Measurements from ENCODE around the gene ZNF423. TPM values are rescaled to one million over a fixed set of nuclear protein-coding genes. Genes with fewer than 3 reads are reported as not detected.

ZNF423 gene
- total and polyA plus RNA-seq, 2 experiments from 2014 or later = 12.3 to 22.2 TPM

DNA sequence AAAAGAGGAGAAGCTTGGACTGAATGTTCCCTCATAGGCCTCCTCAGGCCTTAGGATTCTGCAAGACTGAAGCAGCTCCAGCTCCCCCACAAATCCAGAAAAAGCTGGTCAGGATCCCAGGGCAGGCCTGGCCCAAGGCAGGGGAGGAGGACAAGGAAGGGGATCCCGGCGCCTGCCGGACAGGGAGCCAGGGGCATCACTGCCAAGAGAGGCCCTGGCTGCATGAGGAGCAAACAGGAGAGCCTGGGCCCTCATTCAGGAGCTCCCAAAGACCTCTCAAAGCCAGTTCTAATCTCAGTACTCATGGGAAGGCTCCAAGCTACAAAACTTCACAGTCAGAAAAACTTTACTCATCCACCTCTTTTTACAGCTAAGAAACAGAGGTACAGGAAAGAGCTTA lies 67.3 kb downstream of the ZNF423 start:
- Histone ChIP-seq H3K4me1 (ENCODE audit: low read depth) (no peaks in the 10 kb centered on the region), H3K4me3 (no peak overlapping the region), H3K27ac (no peak overlapping the region), H3K36me3 (no peaks in the 10 kb centered on the region), H3K27me3 (no peaks in the 10 kb centered on the region), H3K9me3 (ENCODE audit: low read depth) (no peaks in the 10 kb centered on the region)
- TF ChIP-seq, protein P1, sequence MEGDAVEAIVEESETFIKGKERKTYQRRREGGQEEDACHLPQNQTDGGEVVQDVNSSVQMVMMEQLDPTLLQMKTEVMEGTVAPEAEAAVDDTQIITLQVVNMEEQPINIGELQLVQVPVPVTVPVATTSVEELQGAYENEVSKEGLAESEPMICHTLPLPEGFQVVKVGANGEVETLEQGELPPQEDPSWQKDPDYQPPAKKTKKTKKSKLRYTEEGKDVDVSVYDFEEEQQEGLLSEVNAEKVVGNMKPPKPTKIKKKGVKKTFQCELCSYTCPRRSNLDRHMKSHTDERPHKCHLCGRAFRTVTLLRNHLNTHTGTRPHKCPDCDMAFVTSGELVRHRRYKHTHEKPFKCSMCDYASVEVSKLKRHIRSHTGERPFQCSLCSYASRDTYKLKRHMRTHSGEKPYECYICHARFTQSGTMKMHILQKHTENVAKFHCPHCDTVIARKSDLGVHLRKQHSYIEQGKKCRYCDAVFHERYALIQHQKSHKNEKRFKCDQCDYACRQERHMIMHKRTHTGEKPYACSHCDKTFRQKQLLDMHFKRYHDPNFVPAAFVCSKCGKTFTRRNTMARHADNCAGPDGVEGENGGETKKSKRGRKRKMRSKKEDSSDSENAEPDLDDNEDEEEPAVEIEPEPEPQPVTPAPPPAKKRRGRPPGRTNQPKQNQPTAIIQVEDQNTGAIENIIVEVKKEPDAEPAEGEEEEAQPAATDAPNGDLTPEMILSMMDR (IDR thresholded peaks at IDR 0.05; ENCODE audit: low read depth, low read length) = no peak
- DNase-seq (ENCODE audit: low read depth in 1 of 2, low spot score in 1 of 2) = peak in 1 of 2 donors; percentile 46

DNA sequence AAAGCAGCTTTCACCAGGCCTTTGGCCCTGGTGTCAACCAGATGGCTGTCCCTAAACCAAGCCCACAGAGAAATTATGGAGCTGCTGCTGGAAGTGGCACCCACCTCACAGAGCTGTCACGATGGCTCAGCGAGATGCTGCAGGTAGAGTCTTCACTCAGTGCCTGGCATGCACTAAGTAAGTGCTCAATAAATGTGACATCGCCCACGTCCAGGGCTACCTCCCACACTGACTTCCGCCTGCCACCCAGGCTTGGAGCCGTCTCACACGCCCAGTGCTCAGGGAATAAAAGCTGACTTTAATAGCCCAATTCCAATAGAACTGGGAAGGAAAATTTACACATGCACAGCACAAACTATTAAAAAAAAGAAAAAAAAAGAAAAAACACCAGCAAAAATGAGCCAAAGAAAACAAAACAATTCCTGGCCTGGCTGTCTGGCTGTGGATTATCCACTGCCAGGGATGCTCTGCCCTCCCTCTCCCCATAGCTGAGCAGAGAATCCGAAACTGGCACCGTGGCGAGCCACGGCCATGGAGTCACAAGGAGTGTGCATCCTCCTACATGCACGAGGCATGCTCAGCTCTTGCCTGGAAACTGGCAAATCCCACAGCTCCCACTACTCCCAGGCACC lies 68.9 kb downstream of the ZNF423 start:
- H3K27ac ChIP-seq = no peak overlapping the region
- DNase-seq (ENCODE audit: low read depth in 1 of 2, low spot score in 1 of 2) = no peak
- no peaks in the 10 kb centered on the region for H3K36me3 ChIP-seq
- no peak overlapping the region for H3K4me3 ChIP-seq
- no peaks in the 10 kb centered on the region for H3K27me3 ChIP-seq
- TF ChIP-seq, protein P1 (IDR thresholded peaks at IDR 0.05; ENCODE audit: low read depth, low read length) = no peak
- no peaks in the 10 kb centered on the region for H3K4me1 ChIP-seq (ENCODE audit: low read depth)
- H3K9me3 ChIP-seq (ENCODE audit: low read depth) = no peaks in the 10 kb centered on the region

DNA sequence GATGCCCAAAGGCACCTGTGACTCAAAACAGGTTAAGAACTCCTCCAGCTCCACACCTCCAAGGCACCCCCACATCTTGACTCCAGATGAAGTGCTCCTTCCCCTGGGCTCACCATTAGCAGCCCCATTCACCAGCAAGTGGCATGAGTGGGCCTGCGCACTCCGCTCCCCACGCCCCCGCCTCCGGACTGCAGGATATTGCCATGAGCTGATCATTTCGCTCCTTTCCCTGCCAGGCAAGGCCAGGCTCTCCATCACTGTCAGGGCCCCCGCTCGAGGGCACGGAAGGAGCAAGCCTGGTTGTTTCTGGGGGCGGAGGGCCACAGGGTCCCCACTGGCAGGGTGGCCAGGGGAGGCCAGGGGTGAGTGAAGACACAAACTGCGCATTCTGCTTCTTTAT lies 69.9 kb downstream of the ZNF423 start:
- Histone ChIP-seq H3K4me3 (no peak overlapping the region), H3K27me3 (no peaks in the 10 kb centered on the region), H3K36me3 (no peaks in the 10 kb centered on the region), H3K27ac (no peak overlapping the region), H3K4me1 (ENCODE audit: low read depth) (no peaks in the 10 kb centered on the region), H3K9me3 (ENCODE audit: low read depth) (no peaks in the 10 kb centered on the region)
- TF ChIP-seq, protein P1 (IDR thresholded peaks at IDR 0.05; ENCODE audit: low read depth, low read length) = no peak
- DNase-seq (ENCODE audit: low read depth in 1 of 2, low spot score in 1 of 2) = no peak

DNA sequence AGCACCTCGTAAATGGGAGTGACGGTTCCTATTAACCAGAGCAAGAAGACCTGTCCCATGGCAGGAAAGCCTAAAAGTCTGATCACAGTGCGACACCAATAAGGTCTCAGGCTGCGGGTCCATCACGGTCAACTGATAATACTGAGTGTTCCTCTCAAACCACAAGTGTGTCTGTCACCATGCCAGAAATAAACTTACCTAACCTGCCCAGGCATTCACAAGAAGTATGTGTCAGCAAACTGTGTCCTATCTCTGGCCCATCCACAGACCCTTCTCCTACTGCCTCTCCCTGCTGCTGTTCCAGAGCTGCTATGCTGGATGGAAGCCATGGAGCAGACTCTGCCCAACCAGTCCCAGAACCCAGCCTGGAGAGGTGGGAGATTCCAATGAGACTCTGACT lies 73.5 kb downstream of the ZNF423 start:
- H3K4me3 ChIP-seq = no peak overlapping the region
- H3K27ac ChIP-seq = no peak overlapping the region
- H3K9me3 ChIP-seq (ENCODE audit: low read depth) = no peaks in the 10 kb centered on the region
- TF ChIP-seq, protein P1 (IDR thresholded peaks at IDR 0.05; ENCODE audit: low read depth, low read length) = no peak
- peak in 1 of 2 donors; percentile 84 for DNase-seq (ENCODE audit: low read depth in 1 of 2, low spot score in 1 of 2)
- H3K36me3 ChIP-seq = no peaks in the 10 kb centered on the region
- H3K27me3 ChIP-seq = no peaks in the 10 kb centered on the region
- peaks cover 4% of the 10 kb centered on the region for H3K4me1 ChIP-seq (ENCODE audit: low read depth)

DNA sequence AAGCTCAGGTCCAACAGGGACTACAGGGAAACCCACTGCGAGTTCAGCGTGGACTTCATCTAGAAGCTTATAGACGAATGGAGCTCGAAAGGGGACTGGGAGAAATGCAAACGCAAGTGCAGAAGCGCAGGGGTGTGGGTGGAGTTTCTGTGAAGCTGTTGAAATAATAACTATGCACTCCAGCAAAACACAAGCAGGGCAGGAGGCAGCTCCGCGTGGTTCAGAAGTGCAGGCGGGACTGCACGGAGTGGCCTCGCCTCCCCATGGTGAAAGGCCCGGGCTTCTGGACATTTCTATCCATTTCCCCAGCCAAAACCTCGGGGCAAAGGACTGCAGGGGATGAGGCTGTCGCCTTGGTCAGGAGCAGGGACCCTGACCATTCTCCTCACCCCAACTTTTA lies 74.5 kb downstream of the ZNF423 start:
- DNase-seq (ENCODE audit: low read depth in 1 of 2, low spot score in 1 of 2) = peak in 1 of 2 donors; percentile 4
- Histone ChIP-seq H3K4me1 (ENCODE audit: low read depth) (peaks cover 4% of the 10 kb centered on the region), H3K36me3 (no peaks in the 10 kb centered on the region), H3K4me3 (no peak overlapping the region), H3K27me3 (no peaks in the 10 kb centered on the region), H3K27ac (no peak overlapping the region), H3K9me3 (ENCODE audit: low read depth) (no peaks in the 10 kb centered on the region)
- TF ChIP-seq, protein P1 (IDR thresholded peaks at IDR 0.05; ENCODE audit: low read depth, low read length) = no peak
